Astrocyte of the spinal cord (primary cell): Measurements from ENCODE around the gene IPO11.

Experiments
- DNase-seq: peaks from one replicate; pipeline ENCODE4 v3.0.0; 2011; ENCODE audit warnings: low read depth, low spot score
- H3K4me3 ChIP-seq: 2 replicates; pipeline ENCODE4 v1.5.1; 2011; ENCODE audit warnings: low read depth, mild to moderate bottlenecking, low read length, moderate library complexity
- CTCF ChIP-seq: IDR thresholded peaks from 2 replicates; pipeline ENCODE4 v1.5.1; 2012; ENCODE audit warnings: low read depth, mild to moderate bottlenecking, low read length, inconsistent platforms
- in situ Hi-C: cut with HindIII; loops from 2 replicates; pipeline ENCODE4 v1.10.0; 2017; ENCODE audit warnings: low sequenced_read_pairs

The IPO11 gene

GRCh38 chr5:62569470-62569869 lies 156.9 kb downstream of the IPO11 start:
- in situ Hi-C loops, result no loop called here
- TF ChIP-seq CTCF, result no peak
- peak; percentile 12 for DNase-seq
- no peak overlapping the region for H3K4me3 ChIP-seq

GRCh38 chr5:62572918-62573514 lies 160.5 kb downstream of the IPO11 start:
- no peak for DNase-seq
- no peak for TF ChIP-seq CTCF
- in situ Hi-C loops, result no loop called here
- H3K4me3 ChIP-seq, result no peak overlapping the region

- in situ Hi-C loops, result no loop called here
- no peak overlapping the region for H3K4me3 ChIP-seq
- no peak for DNase-seq
- no peak for TF ChIP-seq CTCF
Measured at GRCh38 chr5:62574599-62574998, 162.0 kb downstream of the IPO11 start.

GRCh38 chr5:62575066-62575465 lies 162.5 kb downstream of the IPO11 start:
- TF ChIP-seq CTCF, result no peak
- no peak overlapping the region for H3K4me3 ChIP-seq
- in situ Hi-C loops, result no loop called here
- no peak for DNase-seq

GRCh38 chr5:62575489-62575888 lies 162.9 kb downstream of the IPO11 start:
- in situ Hi-C loops, result no loop called here
- DNase-seq, result no peak
- no peak for TF ChIP-seq CTCF

GRCh38 chr5:62576570-62577170 lies 164.1 kb downstream of the IPO11 start:
- H3K4me3 ChIP-seq, result no peak overlapping the region
- no peak for TF ChIP-seq CTCF
- in situ Hi-C loops, result no loop called here
- DNase-seq, result no peak

More at GRCh38 chr5:62575489-62575888, 162.9 kb downstream of the IPO11 start:
- no peak overlapping the region for H3K4me3 ChIP-seq
